ENCODE results near the gene NDUFB10. TPM values are rescaled to one million over a fixed set of nuclear protein-coding genes. Genes with fewer than 3 reads are reported as not detected.

NDUFB10 gene
- polyA plus RNA-seq, 1 donor from 2014 or later = 217 TPM

GRCh38 chr16:1926271-1926670, 33.1 kb upstream of the NDUFB10 start:
- H3K27ac ChIP-seq (ENCODE audit: low read length) = no peak overlapping the region

GRCh38 chr16:1929105-1929504, 30.2 kb upstream of the NDUFB10 start:
- H3F3A ChIP-seq (ENCODE audit: insufficient read depth, low read length, poor library complexity, severe bottlenecking) = no peaks in the 10 kb centered on the region
- no peaks in the 10 kb centered on the region for H3K27me3 ChIP-seq (ENCODE audit: insufficient read depth, low read depth, low read length)
- no peaks in the 10 kb centered on the region for H3K9me2 ChIP-seq (ENCODE audit: insufficient read depth, low read length)
- no peaks in the 10 kb centered on the region for H4K20me1 ChIP-seq (ENCODE audit: insufficient read depth)
- H3K9me3 ChIP-seq (ENCODE audit: low read length) = no peaks in the 10 kb centered on the region
- no peaks in the 10 kb centered on the region for H3K36me3 ChIP-seq (ENCODE audit: insufficient read depth, low read length)
- peak overlapping the region; percentile 56 for H3K4me3 ChIP-seq (ENCODE audit: low read length)
- H3K9ac ChIP-seq (ENCODE audit: low read length) = peak overlapping the region; percentile 38
- no peak overlapping the region for H3K4me2 ChIP-seq (ENCODE audit: low read length)
- no peak overlapping the region for H2AFZ ChIP-seq (ENCODE audit: low read depth, low read length)
- H3K79me2 ChIP-seq (replicated peaks; ENCODE audit: insufficient read depth, low read length) = no peaks in the 10 kb centered on the region
- no peak overlapping the region for H3K27ac ChIP-seq (ENCODE audit: low read length)
- TF ChIP-seq MXI1 (conservative IDR thresholded peaks at IDR 0.05; ENCODE audit: poor library complexity, severe bottlenecking) (no peak), EZH2 (IDR thresholded peaks at IDR 0.05; ENCODE audit: borderline replicate concordance, insufficient read depth, low read length, poor library complexity, severe bottlenecking) (no peak), REST (IDR thresholded peaks at IDR 0.05; ENCODE audit: borderline replicate concordance) (no peak), SMC3 (conservative IDR thresholded peaks at IDR 0.05; ENCODE audit: poor library complexity) (no peak), TAF1 (IDR thresholded peaks at IDR 0.05; ENCODE audit: low read depth) (no peak), POLR2AphosphoS5 (IDR thresholded peaks at IDR 0.05) (no peak), EP300 (conservative IDR thresholded peaks at IDR 0.05; ENCODE audit: poor library complexity, severe bottlenecking) (no peak)
- TF ChIP-seq, protein P1, sequence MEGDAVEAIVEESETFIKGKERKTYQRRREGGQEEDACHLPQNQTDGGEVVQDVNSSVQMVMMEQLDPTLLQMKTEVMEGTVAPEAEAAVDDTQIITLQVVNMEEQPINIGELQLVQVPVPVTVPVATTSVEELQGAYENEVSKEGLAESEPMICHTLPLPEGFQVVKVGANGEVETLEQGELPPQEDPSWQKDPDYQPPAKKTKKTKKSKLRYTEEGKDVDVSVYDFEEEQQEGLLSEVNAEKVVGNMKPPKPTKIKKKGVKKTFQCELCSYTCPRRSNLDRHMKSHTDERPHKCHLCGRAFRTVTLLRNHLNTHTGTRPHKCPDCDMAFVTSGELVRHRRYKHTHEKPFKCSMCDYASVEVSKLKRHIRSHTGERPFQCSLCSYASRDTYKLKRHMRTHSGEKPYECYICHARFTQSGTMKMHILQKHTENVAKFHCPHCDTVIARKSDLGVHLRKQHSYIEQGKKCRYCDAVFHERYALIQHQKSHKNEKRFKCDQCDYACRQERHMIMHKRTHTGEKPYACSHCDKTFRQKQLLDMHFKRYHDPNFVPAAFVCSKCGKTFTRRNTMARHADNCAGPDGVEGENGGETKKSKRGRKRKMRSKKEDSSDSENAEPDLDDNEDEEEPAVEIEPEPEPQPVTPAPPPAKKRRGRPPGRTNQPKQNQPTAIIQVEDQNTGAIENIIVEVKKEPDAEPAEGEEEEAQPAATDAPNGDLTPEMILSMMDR (IDR thresholded peaks at IDR 0.05; ENCODE audit: poor library complexity, severe bottlenecking) = no peak

More at GRCh38 chr16:1926271-1926670, 33.1 kb upstream of the NDUFB10 start:
- peaks cover 12% of the 10 kb centered on the region for H3K27me3 ChIP-seq (ENCODE audit: insufficient read depth, low read depth, low read length)
- H3K9me2 ChIP-seq (ENCODE audit: insufficient read depth, low read length) = no peaks in the 10 kb centered on the region
- no peak overlapping the region for H3K4me3 ChIP-seq (ENCODE audit: low read length)
- no peak overlapping the region for H2AFZ ChIP-seq (ENCODE audit: low read depth, low read length)
- no peaks in the 10 kb centered on the region for H3K79me2 ChIP-seq (replicated peaks; ENCODE audit: insufficient read depth, low read length)
- no peaks in the 10 kb centered on the region for H3F3A ChIP-seq (ENCODE audit: insufficient read depth, low read length, poor library complexity, severe bottlenecking)
- no peaks in the 10 kb centered on the region for H3K36me3 ChIP-seq (ENCODE audit: insufficient read depth, low read length)
- TF ChIP-seq SMC3 (conservative IDR thresholded peaks at IDR 0.05; ENCODE audit: poor library complexity) (no peak), REST (IDR thresholded peaks at IDR 0.05; ENCODE audit: borderline replicate concordance) (no peak), RAD21 (conservative IDR thresholded peaks at IDR 0.05) (no peak), MXI1 (conservative IDR thresholded peaks at IDR 0.05; ENCODE audit: poor library complexity, severe bottlenecking) (no peak), EZH2 (IDR thresholded peaks at IDR 0.05; ENCODE audit: borderline replicate concordance, insufficient read depth, low read length, poor library complexity, severe bottlenecking) (no peak), POLR2AphosphoS5 (IDR thresholded peaks at IDR 0.05) (no peak), TAF1 (IDR thresholded peaks at IDR 0.05; ENCODE audit: low read depth) (no peak), EP300 (conservative IDR thresholded peaks at IDR 0.05; ENCODE audit: poor library complexity, severe bottlenecking) (no peak)
- TF ChIP-seq, protein P1 (IDR thresholded peaks at IDR 0.05; ENCODE audit: poor library complexity, severe bottlenecking) = no peak
- no peaks in the 10 kb centered on the region for H3K9me3 ChIP-seq (ENCODE audit: low read length)
- no peaks in the 10 kb centered on the region for H4K20me1 ChIP-seq (ENCODE audit: insufficient read depth)
- H3K4me2 ChIP-seq (ENCODE audit: low read length) = no peak overlapping the region
- H3K9ac ChIP-seq (ENCODE audit: low read length) = no peak overlapping the region
